GM23338 (cell line): ENCODE measurements around the gene THADA. TPM values are rescaled to one million over a fixed set of nuclear protein-coding genes. Genes with fewer than 3 reads are reported as not detected.

ENCODE experiments used
- ATAC-seq: fragments of 200-7000 bp; cut with Tn5 transposase; 3 replicates; pipeline ENCODE4 v1.9.1; 2020
- DNase-seq: peaks from one replicate; pipeline ENCODE4 v3.0.0-alpha.2; 2015; ENCODE audit warnings: low spot score
- H2AFZ ChIP-seq: fragments of 200-600 bp; sonication (generic); 2 replicates; pipeline ENCODE4 v1.8.0; 2016; ENCODE audit warnings: antibody characterized with exemption, mild to moderate bottlenecking, moderate library complexity
- H3F3A ChIP-seq: fragments of 200-600 bp; sonication (generic); replicated peaks from 2 replicates; pipeline ENCODE4 v1.8.0; 2017; ENCODE audit warnings: antibody characterized with exemption, mixed run types, low read depth
- H3K27ac ChIP-seq: fragments of 200-600 bp; sonication (generic); 2 replicates; pipeline ENCODE4 v1.6.1; 2016; ENCODE audit warnings: low read depth
- H3K27me3 ChIP-seq: fragments of 200-600 bp; sonication (generic); 2 replicates; pipeline ENCODE4 v1.8.0; 2016; ENCODE audit warnings: mild to moderate bottlenecking, mixed run types, moderate library complexity; ENCODE audit not compliant: insufficient read depth
- H3K36me3 ChIP-seq: fragments of 200-600 bp; sonication (generic); 2 replicates; pipeline ENCODE4 v1.8.0; 2016; ENCODE audit warnings: mild to moderate bottlenecking; ENCODE audit not compliant: insufficient read depth
- H3K4me1 ChIP-seq: fragments of 200-600 bp; sonication (generic); 2 replicates; pipeline ENCODE4 v1.8.0; 2016; ENCODE audit warnings: mild to moderate bottlenecking, moderate library complexity; ENCODE audit not compliant: insufficient read depth
- H3K4me2 ChIP-seq: fragments of 200-600 bp; sonication (generic); 2 replicates; pipeline ENCODE4 v1.7.1; 2017; ENCODE audit warnings: mixed run types
- H3K4me3 ChIP-seq: fragments of 200-600 bp; sonication (generic); 2 replicates; pipeline ENCODE4 v1.6.1; 2016; ENCODE audit warnings: mixed run types
- H3K79me2 ChIP-seq: fragments of 200-600 bp; sonication (generic); replicated peaks from 2 replicates; pipeline ENCODE4 v1.8.0; 2017; ENCODE audit warnings: mild to moderate bottlenecking; ENCODE audit not compliant: insufficient read depth
- H3K9me2 ChIP-seq: fragments of 200-600 bp; sonication (generic); 2 replicates; pipeline ENCODE4 v1.8.0; 2017; ENCODE audit not compliant: insufficient read depth
- H4K20me1 ChIP-seq: fragments of 200-600 bp; sonication (generic); replicated peaks from 2 replicates; pipeline ENCODE4 v1.8.0; 2017; ENCODE audit warnings: mild to moderate bottlenecking; ENCODE audit not compliant: insufficient read depth
- H3K27ac Mint-ChIP-seq: 2 replicates; pipeline ENCODE4 v1.8.0; 2020; ENCODE audit warnings: inconsistent platforms, mild to moderate bottlenecking, moderate library complexity, mixed read lengths
- H3K27me3 Mint-ChIP-seq: 3 replicates; pipeline ENCODE4 v1.8.0; 2022; ENCODE audit warnings: low read depth, mild to moderate bottlenecking, moderate library complexity, mixed read lengths, inconsistent platforms; ENCODE audit not compliant: insufficient read depth, poor library complexity
- H3K36me3 Mint-ChIP-seq: 3 replicates; pipeline ENCODE4 v1.8.0; 2021; ENCODE audit warnings: low read depth, mild to moderate bottlenecking, inconsistent platforms, moderate library complexity, mixed read lengths
- H3K4me1 Mint-ChIP-seq: 3 replicates; pipeline ENCODE4 v1.8.0; 2020; ENCODE audit warnings: mild to moderate bottlenecking, inconsistent platforms, mixed read lengths
- H3K4me3 Mint-ChIP-seq: 3 replicates; pipeline ENCODE4 v1.8.0; 2021; ENCODE audit warnings: moderate library complexity, mild to moderate bottlenecking, inconsistent platforms, mixed read lengths
- H3K9me3 Mint-ChIP-seq: 3 replicates; pipeline ENCODE4 v1.8.0; 2020; ENCODE audit warnings: moderate library complexity, mild to moderate bottlenecking, inconsistent platforms, mixed read lengths
- EZH2 ChIP-seq: fragments of 200-600 bp; sonication (generic); IDR thresholded peaks from one replicate; pipeline ENCODE4 v1.8.0; 2017; ENCODE audit warnings: antibody characterized with exemption, mild to moderate bottlenecking, low read depth; ENCODE audit not compliant: unreplicated experiment
- EZH2phosphoT487 ChIP-seq: fragments of 200-600 bp; sonication (generic); IDR thresholded peaks from one replicate; pipeline ENCODE4 v1.8.1; 2018; ENCODE audit warnings: antibody characterized with exemption; ENCODE audit not compliant: unreplicated experiment
- JUNB ChIP-seq: IDR thresholded peaks from one replicate; pipeline ENCODE4 v1.6.1; 2016; ENCODE audit warnings: antibody characterized with exemption; ENCODE audit not compliant: unreplicated experiment
- NANOG ChIP-seq: IDR thresholded peaks from 2 replicates; pipeline ENCODE4 v1.6.1; 2016; ENCODE audit warnings: antibody characterized with exemption, borderline replicate concordance
- POLR2AphosphoS5 ChIP-seq: IDR thresholded peaks from 2 replicates; pipeline ENCODE4 v1.6.1; 2016; ENCODE audit warnings: antibody characterized with exemption, low read depth
- STAT1 ChIP-seq: IDR thresholded peaks from one replicate; pipeline ENCODE4 v1.6.1; 2016; ENCODE audit warnings: antibody characterized with exemption; ENCODE audit not compliant: unreplicated experiment
- ZNF331 ChIP-seq: fragments of 250-450 bp; sonication (Bioruptor Pico); IDR thresholded peaks from 2 replicates; pipeline ENCODE4 v1.5.0; 2020; ENCODE audit warnings: low read depth, mild to moderate bottlenecking, moderate library complexity
- ZNF462 ChIP-seq: fragments of 250-450 bp; sonication (Bioruptor Pico); IDR thresholded peaks from 2 replicates; pipeline ENCODE4 v1.5.0; 2020; ENCODE audit warnings: mild to moderate bottlenecking, moderate library complexity
- polyA plus RNA-seq: library from polyadenylated mRNA; unstranded; fragments of >200 nt; fragmentation: Nextera tagmentation; extraction: Ambion mirVana; gene quantifications from 2 replicates; pipeline ENCODE4 v1.2.1, GENCODE V29; 2016
- total RNA-seq: library from RNA; depleted of rRNA; stranded (reverse); fragments of >200 nt; shearing (Covaris generic); gene quantifications from 2 replicates; pipeline ENCODE4 v1.2.3, GENCODE V29; 2014
- TF ChIP-seq, protein P1 (sequence below), 2 experiments: fragments of 200-600 bp in 1 of 2; sonication (generic) in 1 of 2; conservative IDR thresholded peaks; 2 replicates each; pipeline versions ENCODE4 v1.5.1 to v1.6.1; 2016 to 2017; ENCODE audit warnings: antibody characterized with exemption in 2 of 2, low read depth in 2 of 2, mild to moderate bottlenecking in 2 of 2, moderate library complexity in 1 of 2

The THADA gene
- total and polyA plus RNA-seq, 2 experiments from 2014 or later = 17.0 to 30.7 TPM

GRCh38 chr2:43493954-43494353, 101.9 kb downstream of the THADA start (continued):
- TF ChIP-seq ZNF462 (CRISPR knock-in tag) = no peak
- no peak for TF ChIP-seq NANOG

GRCh38 chr2:43491065-43491639, 104.7 kb downstream of the THADA start:
- DNase-seq (no peak), ATAC-seq (no peak)
- Mint-ChIP-seq H3K9me3 (no peaks in the 10 kb centered on the region), H3K36me3 (no peaks in the 10 kb centered on the region), H3K4me1 (peaks cover 13% of the 10 kb centered on the region; the same call in 2 of the 3 replicates), H3K4me3 (no peak overlapping the region), H3K27me3 (peaks cover 3% of the 10 kb centered on the region), H3K27ac (no peak overlapping the region)
- Histone ChIP-seq H3K79me2 (no peaks in the 10 kb centered on the region), H2AFZ (no peak overlapping the region), H3K9me2 (no peaks in the 10 kb centered on the region), H3K27ac (no peak overlapping the region), H3K4me3 (no peak overlapping the region), H3K36me3 (no peaks in the 10 kb centered on the region), H3K4me2 (no peak overlapping the region), H3F3A (no peaks in the 10 kb centered on the region), H3K27me3 (no peaks in the 10 kb centered on the region), H3K4me1 (peaks cover 16% of the 10 kb centered on the region), H4K20me1 (no peaks in the 10 kb centered on the region)
- TF ChIP-seq, protein P1, sequence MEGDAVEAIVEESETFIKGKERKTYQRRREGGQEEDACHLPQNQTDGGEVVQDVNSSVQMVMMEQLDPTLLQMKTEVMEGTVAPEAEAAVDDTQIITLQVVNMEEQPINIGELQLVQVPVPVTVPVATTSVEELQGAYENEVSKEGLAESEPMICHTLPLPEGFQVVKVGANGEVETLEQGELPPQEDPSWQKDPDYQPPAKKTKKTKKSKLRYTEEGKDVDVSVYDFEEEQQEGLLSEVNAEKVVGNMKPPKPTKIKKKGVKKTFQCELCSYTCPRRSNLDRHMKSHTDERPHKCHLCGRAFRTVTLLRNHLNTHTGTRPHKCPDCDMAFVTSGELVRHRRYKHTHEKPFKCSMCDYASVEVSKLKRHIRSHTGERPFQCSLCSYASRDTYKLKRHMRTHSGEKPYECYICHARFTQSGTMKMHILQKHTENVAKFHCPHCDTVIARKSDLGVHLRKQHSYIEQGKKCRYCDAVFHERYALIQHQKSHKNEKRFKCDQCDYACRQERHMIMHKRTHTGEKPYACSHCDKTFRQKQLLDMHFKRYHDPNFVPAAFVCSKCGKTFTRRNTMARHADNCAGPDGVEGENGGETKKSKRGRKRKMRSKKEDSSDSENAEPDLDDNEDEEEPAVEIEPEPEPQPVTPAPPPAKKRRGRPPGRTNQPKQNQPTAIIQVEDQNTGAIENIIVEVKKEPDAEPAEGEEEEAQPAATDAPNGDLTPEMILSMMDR (conservative IDR thresholded peaks at IDR 0.05; ENCODE audit: low read depth in 2 of 2) = no peak
- TF ChIP-seq EZH2 (no peak), ZNF331 (CRISPR knock-in tag) (no peak), EZH2phosphoT487 (no peak), POLR2AphosphoS5 (no peak), JUNB (no peak), STAT1 (no peak), NANOG (no peak)
